ENCODE data around the gene MARCHF2. TPM values are rescaled to one million over a fixed set of nuclear protein-coding genes. Genes with fewer than 3 reads are reported as not detected.

MARCHF2 gene
- total RNA-seq, 2 donors from 2014 or later: 32.9 to 35.9 TPM

- H3K9me3 ChIP-seq: no peaks in the 10 kb centered on the region
- H3K4me1 ChIP-seq: peaks cover 26% of the 10 kb centered on the region
- ATAC-seq: no peak
- peaks cover 11 to 13% of the 10 kb centered on the region in 2 donors for H3K36me3 ChIP-seq (replicated peaks in 1 of 2; ENCODE audit: insufficient read depth in 1 of 2, low read depth in 2 of 2)
- no peak overlapping the region for H3K27ac ChIP-seq
- 64% methylated on average over 4 to 8 of the region's 8 CpGs for WGBS, 2 donors
- H3K4me3 ChIP-seq: no peak overlapping the region
- TF ChIP-seq POLR2A (IDR thresholded peaks at IDR 0.05) (no peak), CTCF (IDR thresholded peaks at IDR 0.05) (no peak)
- no peak for DNase-seq
- H3K27me3 ChIP-seq: no peaks in the 10 kb centered on the region
- intact Hi-C loops (cut with DNase I): no loop called here
Observed at GRCh38 chr19:8476524-8476923, 63.4 kb downstream of the MARCHF2 start.

- H3K4me1 ChIP-seq: peaks cover 31% of the 10 kb centered on the region
- no peak overlapping the region for H3K27ac ChIP-seq
- WGBS, 2 donors: 73 to 79% methylated on average over 4 of the region's 4 CpGs
- H3K27me3 ChIP-seq: no peaks in the 10 kb centered on the region
- no peak for DNase-seq
- H3K36me3 ChIP-seq (replicated peaks in 1 of 2; ENCODE audit: insufficient read depth in 1 of 2, low read depth in 2 of 2): peaks cover 3 to 10% of the 10 kb centered on the region in 2 donors
- no peak for ATAC-seq
- H3K9me3 ChIP-seq: no peaks in the 10 kb centered on the region
- intact Hi-C loops (cut with DNase I): no loop called here
- H3K4me3 ChIP-seq: no peak overlapping the region
- no peak for TF ChIP-seq CTCF (IDR thresholded peaks at IDR 0.05)
- TF ChIP-seq POLR2A (IDR thresholded peaks at IDR 0.05): no peak
Observed at GRCh38 chr19:8477889-8478288, 64.8 kb downstream of the MARCHF2 start.

- ATAC-seq: no peak
- peaks cover 32% of the 10 kb centered on the region for H3K4me1 ChIP-seq
- no peak for DNase-seq
- H3K27ac ChIP-seq: no peak overlapping the region
- H3K27me3 ChIP-seq: no peaks in the 10 kb centered on the region
- H3K36me3 ChIP-seq (replicated peaks in 1 of 2; ENCODE audit: insufficient read depth in 1 of 2, low read depth in 2 of 2): peaks cover 1 to 12% of the 10 kb centered on the region in 2 donors
- H3K4me3 ChIP-seq: no peak overlapping the region
- intact Hi-C loops (cut with DNase I): no loop called here
- TF ChIP-seq POLR2A (IDR thresholded peaks at IDR 0.05): no peak
- TF ChIP-seq CTCF (IDR thresholded peaks at IDR 0.05): no peak
- no peaks in the 10 kb centered on the region for H3K9me3 ChIP-seq
- WGBS, 2 donors: 55 to 60% methylated on average over 3 of the region's 3 CpGs
Observed at GRCh38 chr19:8478598-8478997, 65.5 kb downstream of the MARCHF2 start.

- Histone ChIP-seq H3K36me3 (replicated peaks in 1 of 2; ENCODE audit: insufficient read depth in 1 of 2, low read depth in 2 of 2) (peaks cover 14 to 26% of the 10 kb centered on the region in 2 donors), H3K27ac (peak overlapping the region in 3 of 4 donors; percentile 7 to 57 (median 19)), H3K27me3 (no peaks in the 10 kb centered on the region), H3K4me3 (no peak overlapping the region), H3K4me1 (peaks cover 35% of the 10 kb centered on the region), H3K9me3 (no peaks in the 10 kb centered on the region)
- no peak for DNase-seq
- intact Hi-C loops (cut with DNase I): no loop called here
- no peak for ATAC-seq
- WGBS, 2 donors: 59 to 77% methylated on average over 8 to 11 of the region's 11 CpGs
- no peak for TF ChIP-seq POLR2A (IDR thresholded peaks at IDR 0.05)
- TF ChIP-seq CTCF (IDR thresholded peaks at IDR 0.05): no peak
Observed at GRCh38 chr19:8481201-8481600, 68.1 kb downstream of the MARCHF2 start.

- Histone ChIP-seq H3K27ac (peak overlapping the region in 2 of 4 donors; percentile 7 to 57), H3K9me3 (no peaks in the 10 kb centered on the region), H3K4me3 (no peak overlapping the region), H3K4me1 (peaks cover 35% of the 10 kb centered on the region), H3K36me3 (replicated peaks in 1 of 2; ENCODE audit: insufficient read depth in 1 of 2, low read depth in 2 of 2) (peaks cover 18 to 26% of the 10 kb centered on the region in 2 donors), H3K27me3 (no peaks in the 10 kb centered on the region)
- ATAC-seq (no peak), DNase-seq (no peak)
- 84 to 85% methylated on average over 6 of the region's 6 CpGs for WGBS, 2 donors
- no peak for TF ChIP-seq POLR2A (IDR thresholded peaks at IDR 0.05)
- TF ChIP-seq CTCF (IDR thresholded peaks at IDR 0.05): no peak
- intact Hi-C loops (cut with DNase I): no loop called here
Observed at GRCh38 chr19:8481616-8482015, 68.5 kb downstream of the MARCHF2 start.
